Neural progenitor cell (in vitro differentiated cells): Measurements from ENCODE around the gene NEK6. TPM values are rescaled to one million over a fixed set of nuclear protein-coding genes. Genes with fewer than 3 reads are reported as not detected.

Experiments
- DNase-seq: peaks from one replicate; pipeline ENCODE4 v3.0.0-alpha.2; 2016; ENCODE audit warnings: low spot score
- H2AFZ ChIP-seq: fragments of 200-600 bp; sonication (generic); replicated peaks from 2 replicates; pipeline ENCODE4 v1.6.1; 2016; ENCODE audit warnings: antibody characterized with exemption
- H3F3A ChIP-seq: fragments of 200-600 bp; sonication (generic); 2 replicates; pipeline ENCODE4 v1.6.1; 2016; ENCODE audit warnings: antibody characterized with exemption, low read depth
- H3K27ac ChIP-seq: fragments of 200-600 bp; sonication (generic); 2 replicates; pipeline ENCODE4 v1.5.1; 2016; ENCODE audit warnings: mild to moderate bottlenecking
- H3K27me3 ChIP-seq: fragments of 200-600 bp; sonication (generic); 2 replicates; pipeline ENCODE4 v1.6.1; 2016; ENCODE audit warnings: mild to moderate bottlenecking, moderate library complexity
- H3K36me3 ChIP-seq: fragments of 200-600 bp; sonication (generic); 2 replicates; pipeline ENCODE4 v1.5.1; 2016
- H3K4me1 ChIP-seq: fragments of 200-600 bp; sonication (generic); 2 replicates; pipeline ENCODE4 v1.6.1; 2016; ENCODE audit warnings: mixed run types
- H3K4me2 ChIP-seq: fragments of 200-600 bp; sonication (generic); 2 replicates; pipeline ENCODE4 v1.6.1; 2016
- H3K4me3 ChIP-seq: fragments of 200-600 bp; sonication (generic); 2 replicates; pipeline ENCODE4 v1.5.1; 2016
- H3K79me2 ChIP-seq: fragments of 200-600 bp; sonication (generic); 2 replicates; pipeline ENCODE4 v1.6.1; 2016; ENCODE audit warnings: low read depth
- H3K9ac ChIP-seq: fragments of 200-600 bp; sonication (generic); 2 replicates; pipeline ENCODE4 v1.6.1; 2016
- H3K9me3 ChIP-seq: fragments of 200-600 bp; sonication (generic); 2 replicates; pipeline ENCODE4 v1.5.1; 2016; ENCODE audit warnings: low read depth
- H4K20me1 ChIP-seq: fragments of 200-600 bp; sonication (generic); 2 replicates; pipeline ENCODE4 v1.6.1; 2016; ENCODE audit warnings: low read depth
- H3K27ac Mint-ChIP-seq: 3 replicates; pipeline ENCODE4 v1.8.0; 2021; ENCODE audit warnings: mixed read lengths
- H3K27me3 Mint-ChIP-seq: 2 replicates; pipeline ENCODE4 v1.8.0; 2022; ENCODE audit warnings: low read depth, mild to moderate bottlenecking, inconsistent platforms, moderate library complexity, mixed read lengths; ENCODE audit not compliant: insufficient read depth
- H3K36me3 Mint-ChIP-seq: 3 replicates; pipeline ENCODE4 v1.8.0; 2021; ENCODE audit warnings: mixed read lengths
- H3K4me1 Mint-ChIP-seq: 3 replicates; pipeline ENCODE4 v1.8.0; 2021; ENCODE audit warnings: mixed read lengths
- H3K4me3 Mint-ChIP-seq: 3 replicates; pipeline ENCODE4 v1.8.0; 2021; ENCODE audit warnings: mild to moderate bottlenecking, moderate library complexity, mixed read lengths
- H3K9me3 Mint-ChIP-seq: 3 replicates; pipeline ENCODE4 v1.8.0; 2020; ENCODE audit warnings: mixed read lengths
- EZH2 ChIP-seq: fragments of 200-600 bp; sonication (generic); IDR thresholded peaks from 2 replicates; pipeline ENCODE4 v1.6.1; 2017; ENCODE audit warnings: antibody characterized with exemption, mild to moderate bottlenecking, moderate library complexity
- EZH2phosphoT487 ChIP-seq: fragments of 200-600 bp; sonication (generic); IDR thresholded peaks from 2 replicates; pipeline ENCODE4 v1.6.1; 2017; ENCODE audit warnings: antibody characterized with exemption
- total RNA-seq: library from RNA; depleted of rRNA; stranded (reverse); fragments of >200 nt; gene quantifications from 2 replicates; pipeline ENCODE4 v1.2.3, GENCODE V29; 2015; ENCODE audit warnings: low replicate concordance
- TF ChIP-seq, protein P1 (sequence below): fragments of 200-600 bp; sonication (generic); IDR thresholded peaks from 2 replicates; pipeline ENCODE4 v1.5.1; 2017; ENCODE audit warnings: antibody characterized with exemption, mild to moderate bottlenecking

The NEK6 gene
- total RNA-seq, 1 donor from 2014 or later = 18.5 TPM

DNA sequence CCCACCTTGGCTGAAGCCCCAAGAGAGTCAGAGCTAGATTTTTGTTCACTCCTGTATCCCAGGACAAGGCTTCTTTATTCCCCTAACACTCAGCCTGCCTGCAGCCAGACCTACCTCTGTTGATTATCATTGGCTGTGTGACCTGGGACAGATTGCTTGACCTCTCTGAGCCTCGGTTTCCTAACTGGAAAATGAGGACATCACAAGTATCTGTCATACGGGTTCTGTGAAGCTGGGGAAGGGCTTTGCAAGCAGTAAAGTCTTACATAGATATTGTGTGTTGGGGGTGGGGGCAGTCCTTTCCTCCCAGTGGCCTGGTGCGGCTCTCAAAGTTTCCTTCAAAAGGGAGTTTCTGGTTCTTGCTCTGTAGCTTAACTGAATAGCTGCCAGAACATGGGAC is 2.5 kb upstream of the NEK6 start:
- no peak overlapping the region for H3K4me2 ChIP-seq
- no peaks in the 10 kb centered on the region for H3K36me3 Mint-ChIP-seq
- no peak overlapping the region for H3K9ac ChIP-seq
- no peak overlapping the region for H2AFZ ChIP-seq
- no peaks in the 10 kb centered on the region for H3K9me3 ChIP-seq
- no peaks in the 10 kb centered on the region for H3K36me3 ChIP-seq
- H3K4me3 Mint-ChIP-seq = no peak overlapping the region
- TF ChIP-seq, protein P1, sequence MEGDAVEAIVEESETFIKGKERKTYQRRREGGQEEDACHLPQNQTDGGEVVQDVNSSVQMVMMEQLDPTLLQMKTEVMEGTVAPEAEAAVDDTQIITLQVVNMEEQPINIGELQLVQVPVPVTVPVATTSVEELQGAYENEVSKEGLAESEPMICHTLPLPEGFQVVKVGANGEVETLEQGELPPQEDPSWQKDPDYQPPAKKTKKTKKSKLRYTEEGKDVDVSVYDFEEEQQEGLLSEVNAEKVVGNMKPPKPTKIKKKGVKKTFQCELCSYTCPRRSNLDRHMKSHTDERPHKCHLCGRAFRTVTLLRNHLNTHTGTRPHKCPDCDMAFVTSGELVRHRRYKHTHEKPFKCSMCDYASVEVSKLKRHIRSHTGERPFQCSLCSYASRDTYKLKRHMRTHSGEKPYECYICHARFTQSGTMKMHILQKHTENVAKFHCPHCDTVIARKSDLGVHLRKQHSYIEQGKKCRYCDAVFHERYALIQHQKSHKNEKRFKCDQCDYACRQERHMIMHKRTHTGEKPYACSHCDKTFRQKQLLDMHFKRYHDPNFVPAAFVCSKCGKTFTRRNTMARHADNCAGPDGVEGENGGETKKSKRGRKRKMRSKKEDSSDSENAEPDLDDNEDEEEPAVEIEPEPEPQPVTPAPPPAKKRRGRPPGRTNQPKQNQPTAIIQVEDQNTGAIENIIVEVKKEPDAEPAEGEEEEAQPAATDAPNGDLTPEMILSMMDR = no peak
- TF ChIP-seq EZH2 (no peak), EZH2phosphoT487 (no peak)
- peaks cover 22% of the 10 kb centered on the region for H3F3A ChIP-seq
- no peaks in the 10 kb centered on the region for H4K20me1 ChIP-seq
- no peak overlapping the region for H3K27ac Mint-ChIP-seq
- H3K4me1 Mint-ChIP-seq = peaks cover 35% of the 10 kb centered on the region
- no peaks in the 10 kb centered on the region for H3K27me3 ChIP-seq
- H3K9me3 Mint-ChIP-seq = no peaks in the 10 kb centered on the region
- no peak for DNase-seq
- peaks cover 12% of the 10 kb centered on the region for H3K79me2 ChIP-seq
- H3K27me3 Mint-ChIP-seq = peaks cover 10% of the 10 kb centered on the region
- no peak overlapping the region for H3K27ac ChIP-seq
- no peak overlapping the region for H3K4me3 ChIP-seq
- H3K4me1 ChIP-seq = peaks cover 17% of the 10 kb centered on the region

DNA sequence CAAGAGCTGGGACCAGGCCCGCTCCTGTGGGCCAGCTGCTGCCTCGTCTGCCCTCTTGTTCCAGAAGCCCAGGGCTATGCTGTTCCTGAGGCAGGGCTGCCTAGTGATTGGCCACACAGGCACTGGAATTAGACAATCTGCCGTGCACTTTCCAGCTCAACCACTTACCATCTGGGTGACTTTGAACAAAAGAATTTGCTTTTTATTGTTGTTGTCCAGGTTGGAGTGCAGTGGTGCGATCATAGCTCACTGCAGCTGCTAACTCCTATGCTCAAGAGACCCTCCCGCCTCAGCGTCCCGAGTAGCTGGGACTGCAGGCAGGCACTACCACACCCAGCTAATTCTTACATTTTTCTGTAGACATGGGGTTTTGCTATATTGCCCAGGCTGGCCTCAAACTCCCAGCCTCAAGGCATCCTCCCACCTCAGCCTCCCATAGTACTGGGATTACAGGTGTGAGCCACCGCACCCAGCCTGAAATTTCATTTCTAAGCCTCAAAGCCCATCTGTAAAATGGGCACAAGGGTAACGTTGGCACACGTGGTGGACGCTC is 1.2 kb upstream of the NEK6 start:
- Histone ChIP-seq H3K79me2 (peaks cover 18% of the 10 kb centered on the region), H3K36me3 (no peaks in the 10 kb centered on the region), H3K9ac (no peak overlapping the region), H3F3A (peaks cover 33% of the 10 kb centered on the region), H3K27me3 (no peaks in the 10 kb centered on the region), H3K4me3 (no peak overlapping the region), H4K20me1 (peaks cover 12% of the 10 kb centered on the region), H3K4me1 (peaks cover 17% of the 10 kb centered on the region), H3K9me3 (no peaks in the 10 kb centered on the region), H3K27ac (no peak overlapping the region), H2AFZ (no peak overlapping the region), H3K4me2 (no peak overlapping the region)
- H3K27ac Mint-ChIP-seq = peak overlapping the region; percentile 92
- H3K4me3 Mint-ChIP-seq = peak overlapping the region; percentile 97
- peak; percentile 52 for DNase-seq
- H3K9me3 Mint-ChIP-seq = no peaks in the 10 kb centered on the region
- peaks cover 10% of the 10 kb centered on the region for H3K27me3 Mint-ChIP-seq
- H3K36me3 Mint-ChIP-seq = no peaks in the 10 kb centered on the region
- H3K4me1 Mint-ChIP-seq = peaks cover 43% of the 10 kb centered on the region
- TF ChIP-seq EZH2phosphoT487 = no peak
- TF ChIP-seq, protein P1 = no peak
- no peak for TF ChIP-seq EZH2

DNA sequence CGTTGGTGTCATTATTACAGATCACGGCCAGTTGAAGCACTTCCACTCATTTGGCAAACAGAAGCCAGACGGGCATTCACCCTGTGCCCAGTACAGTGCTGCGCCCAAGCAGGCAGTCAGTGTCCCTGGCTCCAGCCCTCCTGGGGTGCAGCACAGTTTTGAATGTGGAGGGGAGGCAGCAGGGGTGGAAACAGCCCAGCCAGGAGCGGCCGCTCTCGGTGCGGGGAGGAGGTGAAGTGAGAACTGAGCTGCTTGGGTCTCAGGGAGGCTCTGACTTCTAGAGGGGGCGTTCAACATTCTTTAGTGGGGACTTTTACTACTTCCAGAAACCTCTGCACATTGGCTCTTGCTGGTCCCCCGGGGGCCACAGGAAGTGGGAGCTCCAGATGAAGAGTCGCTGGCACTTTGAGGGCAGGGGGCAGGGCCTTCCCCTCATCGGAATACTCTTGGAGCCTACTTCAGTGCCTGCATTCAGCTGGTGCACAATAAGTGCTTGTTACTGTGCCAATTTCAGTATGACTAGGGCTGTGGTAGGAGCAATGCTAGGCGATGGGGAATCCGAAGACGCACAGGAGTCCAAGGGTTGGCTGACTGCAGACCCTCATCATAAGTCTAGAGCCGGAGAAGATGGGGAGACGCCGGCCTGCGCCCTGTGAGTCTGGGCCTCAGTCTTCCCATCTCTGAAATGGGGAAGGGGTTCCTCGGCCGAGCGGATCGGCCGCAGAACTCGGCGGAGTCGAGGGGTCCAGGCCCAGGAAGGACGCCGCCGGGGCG is 492 bp upstream of the NEK6 start:
- Histone ChIP-seq H3K27me3 (no peaks in the 10 kb centered on the region), H3K4me3 (peak overlapping the region; percentile 34), H3K9ac (no peak overlapping the region), H3K79me2 (peaks cover 20% of the 10 kb centered on the region), H3K9me3 (no peaks in the 10 kb centered on the region), H3F3A (peaks cover 34% of the 10 kb centered on the region), H3K4me2 (peak overlapping the region; percentile 53), H3K4me1 (peaks cover 18% of the 10 kb centered on the region), H4K20me1 (peaks cover 18% of the 10 kb centered on the region), H2AFZ (no peak overlapping the region), H3K36me3 (no peaks in the 10 kb centered on the region), H3K27ac (no peak overlapping the region)
- peak; percentile 33 for DNase-seq
- Mint-ChIP-seq H3K4me3 (peak overlapping the region; percentile 97), H3K27me3 (peaks cover 10% of the 10 kb centered on the region), H3K9me3 (no peaks in the 10 kb centered on the region), H3K27ac (peak overlapping the region; percentile 92), H3K4me1 (peaks cover 50% of the 10 kb centered on the region), H3K36me3 (no peaks in the 10 kb centered on the region)
- TF ChIP-seq EZH2 (no peak), EZH2phosphoT487 (no peak)
- TF ChIP-seq, protein P1 = no peak
